SKM-1 treated with dmso at 0.1 percent for 144 hours (cell line): ENCODE measurements around the gene NFASC.

ENCODE experiments used
- DNase-seq: peaks from one replicate; lab custom pipeline; 2025; ENCODE audit not compliant: unreplicated experiment; lab: John Stamatoyannopoulos, UW

The NFASC gene

DNA sequence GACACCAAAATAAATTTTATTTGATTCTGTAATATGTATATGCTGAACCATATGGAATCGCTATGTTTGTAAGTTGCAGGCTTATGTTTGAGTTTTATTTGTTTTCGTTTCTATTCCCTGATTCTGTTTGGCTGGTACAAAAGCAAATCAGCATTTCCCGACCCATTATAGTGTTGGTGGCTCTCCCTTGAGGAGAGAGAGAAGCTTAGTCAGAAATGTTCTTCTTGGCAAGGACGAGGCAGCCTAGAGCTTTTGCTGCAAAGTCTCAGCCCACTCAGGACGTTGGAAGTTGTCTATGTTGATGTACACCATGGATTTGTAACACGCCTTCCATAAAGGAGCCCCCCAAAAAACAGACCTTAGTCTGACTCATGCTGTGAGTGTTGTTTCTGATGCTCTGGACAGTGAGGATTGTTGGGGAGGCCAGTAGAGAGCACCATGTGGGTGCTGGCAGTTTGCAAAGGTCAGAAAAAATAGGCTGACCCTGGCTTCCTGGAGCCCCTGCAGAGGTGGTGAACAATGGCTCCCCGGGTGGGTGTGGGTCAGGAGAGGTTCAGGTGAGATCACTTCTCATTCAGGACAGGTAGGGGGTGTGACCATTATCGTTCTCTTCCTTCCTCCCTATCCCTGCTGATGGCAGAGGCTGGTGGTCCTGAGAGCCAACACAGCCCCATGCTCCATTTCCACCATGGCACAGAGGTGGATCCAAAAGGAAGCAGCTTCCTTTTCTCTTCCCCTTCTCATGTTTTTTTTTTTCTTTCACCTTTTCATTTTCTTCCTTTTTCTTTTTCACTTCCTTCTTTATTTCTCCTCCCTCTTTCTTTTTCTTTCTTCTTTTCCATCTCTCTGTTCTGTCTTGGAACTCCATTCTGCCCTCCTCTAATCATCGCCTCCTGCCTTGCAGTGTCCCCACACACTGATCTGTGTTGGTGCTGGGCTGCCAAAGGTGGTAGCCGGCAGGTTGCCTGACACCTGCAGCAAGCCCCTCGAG is 88.0 kb downstream of the NFASC start:
- no peak for DNase-seq

GRCh38 chr1:204959374-204959773 is 88.7 kb downstream of the NFASC start:
- no peak for DNase-seq

GRCh38 chr1:204959836-204960235 is 89.2 kb downstream of the NFASC start:
- DNase-seq = no peak

DNA sequence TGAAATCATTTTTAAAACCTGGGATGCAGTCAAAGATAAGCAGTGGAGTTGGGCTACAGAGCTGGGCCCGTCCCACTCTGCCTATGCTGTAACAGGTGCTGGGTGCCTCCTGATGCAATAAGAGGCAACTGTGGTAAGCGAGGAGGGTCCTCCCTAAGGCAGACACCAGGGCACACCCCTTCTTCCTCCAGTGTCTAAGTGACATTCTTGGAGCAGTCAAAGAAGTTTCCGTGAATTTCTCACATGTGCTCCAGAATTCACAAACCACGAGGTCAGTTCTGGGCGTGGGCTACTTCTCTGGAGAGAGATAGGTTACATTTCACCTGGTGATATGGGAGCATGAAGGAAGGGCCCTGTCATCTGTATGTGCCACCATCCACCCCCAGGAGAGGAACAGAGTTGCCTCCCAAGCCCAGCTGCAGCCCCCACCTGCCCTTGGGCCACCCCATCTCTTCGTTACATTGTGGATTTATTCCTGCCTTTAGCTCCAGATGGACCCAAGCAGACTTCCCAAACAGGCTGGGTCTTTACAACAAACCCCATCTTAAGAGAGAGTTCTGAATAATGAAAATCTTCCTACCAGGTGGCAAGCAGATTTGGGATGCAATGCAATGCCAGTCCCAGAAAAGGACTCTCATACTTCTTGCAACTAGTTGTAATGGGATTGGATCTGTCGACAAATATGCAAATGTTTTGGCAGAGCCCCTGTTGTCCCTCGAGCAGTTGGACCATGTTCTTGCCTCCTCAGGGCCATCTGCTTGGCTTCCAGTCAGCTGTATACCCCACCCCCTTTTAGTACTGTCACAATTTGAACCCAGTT is 89.9 kb downstream of the NFASC start:
- DNase-seq = no peak

- no peak for DNase-seq
These were observed 91.2 kb downstream of the NFASC start for GRCh38 chr1:204961765-204962419.

DNA sequence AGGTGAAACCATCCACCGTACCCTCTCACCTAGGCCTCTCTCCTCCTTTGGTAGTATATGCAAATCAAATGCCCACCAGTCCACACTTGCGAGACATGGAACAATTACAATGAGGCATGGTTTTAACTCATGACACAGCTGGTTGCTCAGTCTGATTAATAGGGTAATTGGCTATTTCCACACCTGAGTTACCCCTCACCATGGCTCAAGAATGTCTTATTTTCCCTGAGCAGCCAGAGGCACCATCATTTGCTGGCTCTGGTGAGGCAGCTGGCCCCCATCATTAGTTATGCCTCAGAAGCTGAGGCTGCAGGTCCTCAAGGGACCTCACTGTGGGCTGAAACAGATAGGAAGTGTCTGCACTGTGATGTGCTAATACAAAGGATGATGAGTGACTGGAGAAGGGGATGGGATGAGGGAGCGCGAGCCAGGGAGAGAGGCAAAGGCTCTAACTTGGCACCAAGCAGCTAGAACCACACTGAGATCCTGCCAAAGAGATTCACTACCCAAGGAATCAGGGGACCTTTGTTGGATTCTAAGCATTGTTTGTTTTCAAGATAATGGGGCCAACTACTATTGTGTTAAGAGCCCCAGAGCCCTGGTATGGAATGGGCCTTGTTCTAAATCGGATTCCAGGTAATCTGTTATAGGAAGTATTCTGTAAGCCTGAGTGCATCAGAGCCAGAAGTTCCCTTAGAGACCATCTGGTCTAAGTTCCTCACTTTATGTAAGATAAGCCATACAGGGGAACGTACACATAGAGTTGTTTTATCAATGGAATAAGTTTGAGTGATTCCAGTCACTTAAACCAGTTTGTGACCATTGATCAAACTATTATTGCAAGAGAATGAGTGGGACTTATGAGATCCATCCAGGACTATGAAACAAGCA is 92.3 kb downstream of the NFASC start:
- no peak for DNase-seq

DNA sequence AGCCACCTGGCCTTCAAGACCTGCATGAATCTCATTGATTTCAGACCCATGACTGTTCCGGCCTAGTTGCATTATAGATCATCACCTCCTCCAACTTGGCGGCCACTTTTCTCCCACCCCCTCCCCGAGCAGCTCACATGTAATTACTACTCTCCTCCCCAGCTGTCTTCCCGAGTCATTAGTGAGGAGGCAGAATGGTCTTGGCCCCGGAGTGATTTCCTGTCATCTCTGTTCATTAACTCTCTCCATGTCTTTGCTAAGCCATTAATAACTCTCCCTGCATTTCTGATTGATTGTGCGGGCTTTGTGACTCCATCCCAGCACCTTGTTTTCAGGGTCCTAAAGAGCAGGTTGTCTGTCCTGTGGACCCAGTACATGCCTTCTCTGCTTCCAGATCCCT is 96.8 kb downstream of the NFASC start:
- no peak for DNase-seq

DNA sequence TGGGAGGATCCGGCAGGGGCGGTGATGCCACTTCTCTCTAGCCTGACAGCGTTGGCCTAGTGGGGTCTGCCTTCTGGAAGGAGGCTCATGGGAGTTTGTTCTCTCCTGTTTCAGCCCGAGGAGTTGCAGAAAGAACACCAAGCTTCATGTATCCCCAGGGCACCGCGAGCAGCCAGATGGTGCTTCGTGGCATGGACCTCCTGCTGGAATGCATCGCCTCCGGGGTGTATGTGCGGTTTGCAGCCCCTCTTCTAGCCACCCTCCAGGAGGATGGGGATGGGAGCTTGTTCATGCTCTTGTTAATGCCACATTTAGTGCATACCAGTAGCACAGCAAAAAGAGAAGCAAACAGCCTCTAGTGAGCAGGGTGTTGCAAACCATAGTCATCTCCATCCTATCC is 97.5 kb downstream of the NFASC start:
- DNase-seq = no peak

GRCh38 chr1:204968951-204969350 is 98.3 kb downstream of the NFASC start:
- DNase-seq = no peak

DNA sequence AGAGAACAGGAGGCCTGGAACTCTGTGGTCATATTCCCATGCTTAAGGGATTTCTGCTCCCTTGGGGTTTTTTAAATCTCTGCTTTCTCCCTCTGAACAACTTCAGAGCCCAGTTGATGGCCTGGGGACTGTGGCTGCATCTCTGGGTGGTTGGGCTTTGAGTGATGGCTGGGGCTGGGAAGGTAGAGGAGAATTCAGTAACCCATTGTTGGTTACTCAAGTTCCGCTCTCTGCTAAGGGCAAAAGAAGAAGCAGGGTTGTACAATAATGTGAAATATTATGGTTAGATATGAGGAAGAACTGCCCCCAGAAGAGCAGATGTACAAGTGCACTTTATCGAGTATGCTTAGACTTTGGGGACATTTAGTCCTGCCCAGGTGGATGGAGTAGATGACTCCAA is 100.3 kb downstream of the NFASC start:
- peak; percentile 62 for DNase-seq

- DNase-seq = peak; percentile 56
These were observed 101.1 kb downstream of the NFASC start for GRCh38 chr1:204971517-204972336.

GRCh38 chr1:204972426-204972825 is 101.8 kb downstream of the NFASC start:
- DNase-seq = no peak

DNA sequence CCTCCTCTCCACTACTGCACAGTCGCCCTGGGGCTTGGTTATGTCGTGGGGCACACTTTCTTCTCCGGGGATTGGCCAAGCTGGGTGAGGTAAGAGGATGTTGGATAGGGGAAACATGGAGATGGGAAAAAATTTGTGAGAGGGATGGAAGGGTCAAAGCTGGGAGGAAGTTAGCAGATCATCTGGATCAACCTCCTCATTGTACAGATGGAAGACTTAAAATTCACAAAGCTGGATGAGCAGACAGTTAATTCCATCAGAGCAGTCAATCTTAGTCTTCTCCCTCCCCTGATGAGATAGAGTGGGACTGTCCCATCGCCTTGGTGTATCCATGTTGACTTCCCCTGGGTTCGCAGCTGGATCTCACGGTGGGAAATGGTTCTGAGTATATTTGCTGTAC is 102.8 kb downstream of the NFASC start:
- DNase-seq = no peak

- DNase-seq = no peak
These were observed 103.7 kb downstream of the NFASC start for GRCh38 chr1:204974327-204974726.

- DNase-seq = no peak
These were observed 104.4 kb downstream of the NFASC start for GRCh38 chr1:204975021-204975420.

- peak; percentile 50 for DNase-seq
These were observed 105.0 kb downstream of the NFASC start for GRCh38 chr1:204975568-204976235.

DNA sequence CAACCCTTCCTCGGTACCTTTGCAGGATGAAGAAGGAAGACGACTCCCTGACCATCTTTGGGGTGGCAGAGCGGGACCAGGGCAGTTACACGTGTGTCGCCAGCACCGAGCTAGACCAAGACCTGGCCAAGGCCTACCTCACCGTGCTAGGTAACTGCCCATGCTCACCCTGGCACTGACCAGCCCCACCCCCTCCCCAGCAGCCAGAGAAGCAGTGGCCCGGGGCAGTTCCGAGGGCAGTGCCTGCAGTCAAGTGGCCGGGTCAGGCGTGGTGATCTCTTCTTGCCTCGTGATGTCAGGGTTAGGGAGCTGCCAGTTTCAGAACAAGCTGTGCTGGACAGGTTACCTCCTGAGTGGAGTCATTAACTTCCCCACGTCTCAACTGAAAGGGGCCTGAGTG is 106.0 kb downstream of the NFASC start:
- DNase-seq = no peak

GRCh38 chr1:204977318-204977717 is 106.7 kb downstream of the NFASC start:
- DNase-seq = no peak

GRCh38 chr1:204978782-204979181 is 108.1 kb downstream of the NFASC start:
- DNase-seq = no peak
